D341Med (cell line): ENCODE measurements around the gene PRXL2B.
"Not testable (repeated sequence)": the region's sequence is repeated elsewhere in the genome, so short reads cannot be mapped to it uniquely, and the experiment has no call there.

Experiments used
- DNase-seq: peaks from one replicate; pipeline ENCODE4 v3.0.0; 2012; ENCODE audit warnings: low spot score

The PRXL2B gene

GRCh38 chr1:2551544-2551943, 35.0 kb upstream of the PRXL2B start:
- not testable (repeated sequence) for DNase-seq

DNA sequence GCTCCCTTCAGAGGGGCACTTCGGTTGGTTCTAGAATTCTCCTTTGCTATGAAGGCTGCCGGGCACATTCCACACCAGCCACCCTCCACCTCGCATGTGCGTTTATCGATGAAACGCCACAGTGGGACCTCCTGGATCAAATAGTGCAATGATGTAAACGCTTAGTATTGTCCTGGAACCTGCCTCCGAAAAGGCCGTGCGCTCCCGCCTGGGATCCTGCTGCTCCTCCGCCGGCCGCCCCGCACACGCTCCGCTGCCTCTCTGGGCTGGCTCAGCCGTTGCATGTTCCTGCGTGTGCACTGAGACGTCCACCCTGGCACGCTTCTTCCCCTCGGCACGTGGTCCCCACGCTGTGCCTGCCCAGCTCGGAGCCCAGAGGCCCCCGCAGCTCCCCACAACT, 34.4 kb upstream of the PRXL2B start:
- DNase-seq: no peak

DNA sequence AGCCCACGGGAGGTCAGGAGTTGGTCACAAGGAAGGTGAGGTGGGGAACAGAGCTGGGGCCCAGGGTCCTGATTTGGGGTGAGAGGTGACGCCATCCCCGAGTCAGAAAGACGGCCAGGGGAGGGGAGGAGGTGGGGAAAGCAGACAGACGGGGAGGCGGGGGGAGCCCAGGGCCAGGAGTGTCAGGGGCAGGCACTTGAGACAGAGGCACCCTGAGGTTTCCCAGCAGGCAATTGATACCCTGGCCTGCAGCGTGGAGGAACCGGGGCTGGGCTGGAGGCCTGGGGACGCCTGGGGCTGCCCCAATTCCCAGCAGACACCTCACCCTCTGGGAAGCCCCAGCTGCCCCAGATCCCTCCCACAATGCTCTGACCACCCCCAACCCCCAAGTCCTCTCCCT, 33.5 kb upstream of the PRXL2B start:
- DNase-seq: not testable (repeated sequence)

DNA sequence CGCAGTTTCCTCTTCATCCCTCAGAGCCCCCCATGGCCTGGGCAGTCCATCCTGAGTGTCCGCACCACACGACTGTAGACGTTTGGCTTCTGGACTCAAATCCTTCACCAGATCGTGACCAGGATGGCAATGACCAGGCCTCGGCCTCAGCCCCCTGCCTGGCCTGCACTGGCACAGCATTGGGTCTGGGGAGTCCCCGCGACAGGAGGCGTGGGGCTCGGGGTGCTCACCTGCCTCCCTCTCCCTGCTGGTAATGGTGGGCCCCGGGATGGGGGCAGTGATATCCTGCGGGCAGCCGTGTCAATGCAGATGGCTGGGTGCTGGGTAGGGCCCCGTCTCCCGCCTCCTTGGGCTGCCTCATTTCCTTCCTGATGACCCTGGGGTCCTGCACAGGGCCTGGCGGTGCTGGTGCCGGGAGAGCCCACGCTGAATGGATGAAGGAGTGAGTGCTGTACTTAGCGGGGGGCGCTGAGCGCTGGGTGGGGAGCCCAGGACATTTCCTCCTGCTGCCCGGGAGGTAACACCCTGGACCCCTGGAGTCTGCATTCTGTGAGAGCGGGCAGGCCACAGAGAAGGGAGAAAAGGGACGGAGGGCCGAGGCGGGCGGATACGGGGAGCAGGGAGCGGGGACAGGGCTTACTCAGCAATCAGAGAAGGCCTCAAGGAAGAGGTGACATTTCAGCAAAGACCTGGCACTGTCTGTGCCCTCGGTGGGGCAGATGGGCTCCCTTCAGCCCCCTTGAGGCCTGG, 32.5 kb upstream of the PRXL2B start:
- no peak for DNase-seq

- DNase-seq: peak; percentile 77
Measured at GRCh38 chr1:2554621-2555387, 31.8 kb upstream of the PRXL2B start.

DNA sequence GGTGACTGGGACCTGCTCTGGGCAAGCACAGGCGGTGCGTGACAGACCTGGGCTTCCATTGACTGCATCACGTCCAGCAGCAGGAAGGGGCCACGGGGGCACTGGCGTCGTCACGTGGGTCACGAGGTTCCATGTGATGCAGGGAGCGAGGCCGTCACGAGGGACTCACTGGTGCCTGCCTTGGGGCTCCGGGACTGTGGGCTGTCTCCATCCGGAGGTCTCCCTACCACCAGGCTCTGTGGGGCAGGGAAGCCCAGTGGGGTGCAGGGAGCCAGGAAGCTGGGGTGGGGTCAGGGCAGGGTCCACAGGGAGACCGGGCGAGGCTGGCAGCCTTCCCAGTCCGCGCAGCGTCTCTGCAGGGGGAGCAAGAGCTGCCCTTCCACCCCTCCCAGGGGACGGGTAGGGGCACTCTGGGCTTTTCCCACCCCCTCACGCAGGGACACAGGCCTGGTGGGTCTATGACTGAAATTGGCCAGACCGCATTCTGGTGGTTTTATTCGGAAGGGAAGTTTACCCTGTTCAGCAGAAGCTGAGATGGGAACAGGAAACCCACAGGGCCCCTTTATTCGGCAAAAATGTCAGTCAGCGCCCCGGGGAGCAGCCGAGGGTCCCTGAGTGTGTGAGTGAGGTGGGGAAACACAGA, 30.8 kb upstream of the PRXL2B start:
- DNase-seq: no peak

- DNase-seq: no peak
Measured at GRCh38 chr1:2556277-2556677, 30.3 kb upstream of the PRXL2B start, which contains the start of gene TNFRSF14. TSS of gene TNFRSF14 (plus strand) at chr1:2556371. CDS start at chr1:2556665, 294 bp downstream.

- DNase-seq: no peak
Measured at GRCh38 chr1:2556678-2557481, 29.7 kb upstream of the PRXL2B start.

DNA sequence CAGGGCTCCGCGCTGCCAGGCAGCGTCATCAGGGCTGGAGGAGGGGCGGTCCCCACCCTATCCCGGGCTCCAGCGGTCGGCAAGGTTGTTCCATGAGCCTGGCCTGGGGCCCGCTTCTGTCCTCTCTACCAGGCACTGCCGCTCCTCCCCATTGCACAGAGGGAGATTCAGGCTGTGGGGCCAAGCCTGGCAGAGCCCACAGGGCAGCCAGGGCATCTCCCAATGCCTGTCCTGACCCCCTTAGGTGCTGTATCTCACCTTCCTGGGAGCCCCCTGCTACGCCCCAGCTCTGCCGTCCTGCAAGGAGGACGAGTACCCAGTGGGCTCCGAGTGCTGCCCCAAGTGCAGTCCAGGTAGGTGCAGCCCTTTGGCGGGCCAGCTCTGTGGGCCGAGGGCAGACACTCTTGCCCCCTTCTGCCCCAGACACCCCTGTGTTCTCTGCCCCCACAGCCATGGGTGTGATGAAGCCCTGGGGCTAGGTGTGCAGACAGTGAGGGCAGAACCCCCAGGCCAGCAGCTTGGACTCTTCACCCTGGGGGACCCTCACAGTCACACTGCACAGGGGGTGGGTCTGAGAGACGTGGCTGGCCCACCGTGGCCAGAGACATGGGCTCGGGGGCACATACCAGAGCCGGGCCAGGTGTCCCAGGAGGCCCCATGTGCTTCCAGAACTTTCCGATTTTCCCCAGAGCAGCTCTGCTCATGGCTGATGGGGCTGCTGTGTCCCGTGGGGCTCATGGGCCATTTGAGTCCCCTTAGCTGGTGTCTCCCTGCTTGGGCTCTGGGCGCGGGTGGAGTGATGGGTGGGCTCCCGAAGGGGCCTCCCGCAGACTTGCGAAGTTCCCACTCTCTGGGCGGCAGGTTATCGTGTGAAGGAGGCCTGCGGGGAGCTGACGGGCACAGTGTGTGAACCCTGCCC, 28.8 kb upstream of the PRXL2B start:
- DNase-seq: no peak

- DNase-seq: no peak
Measured at GRCh38 chr1:2558420-2558819, 28.2 kb upstream of the PRXL2B start.

- DNase-seq: no peak
Measured at GRCh38 chr1:2558861-2559260, 27.7 kb upstream of the PRXL2B start.

DNA sequence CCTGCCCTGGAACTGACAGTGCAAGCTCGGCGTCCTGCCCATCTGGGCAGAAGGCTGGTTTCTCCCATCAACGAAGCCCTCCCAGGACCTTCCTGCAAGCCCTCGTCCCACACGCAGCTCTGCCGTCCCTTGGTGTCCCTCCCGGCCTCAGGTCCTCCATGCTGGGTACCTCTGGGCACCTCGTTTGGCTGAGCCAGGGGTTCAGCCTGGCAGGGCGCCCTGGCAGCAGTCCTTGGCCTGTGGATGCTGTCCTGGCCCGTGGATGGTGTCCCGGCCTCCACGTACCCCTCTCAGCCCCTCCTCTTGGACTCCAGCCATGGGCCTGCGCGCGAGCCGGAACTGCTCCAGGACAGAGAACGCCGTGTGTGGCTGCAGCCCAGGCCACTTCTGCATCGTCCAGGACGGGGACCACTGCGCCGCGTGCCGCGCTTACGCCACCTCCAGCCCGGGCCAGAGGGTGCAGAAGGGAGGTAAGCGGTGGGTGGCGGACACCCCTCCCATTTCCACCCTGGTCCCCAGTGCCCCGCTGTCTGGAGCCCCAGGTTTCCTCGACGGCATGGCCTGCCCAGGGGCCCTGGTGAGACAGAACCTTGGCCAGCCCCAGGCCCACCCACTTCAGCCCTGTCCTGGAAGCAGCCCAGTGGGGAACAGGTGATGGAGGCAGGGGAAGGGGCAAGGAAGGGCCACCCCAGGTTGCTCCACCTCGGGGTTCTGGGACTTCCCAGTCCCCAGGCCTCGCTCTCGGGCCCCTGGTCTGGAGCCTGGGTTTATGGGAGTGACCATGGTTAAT, 26.9 kb upstream of the PRXL2B start:
- DNase-seq: peak; percentile 26

DNA sequence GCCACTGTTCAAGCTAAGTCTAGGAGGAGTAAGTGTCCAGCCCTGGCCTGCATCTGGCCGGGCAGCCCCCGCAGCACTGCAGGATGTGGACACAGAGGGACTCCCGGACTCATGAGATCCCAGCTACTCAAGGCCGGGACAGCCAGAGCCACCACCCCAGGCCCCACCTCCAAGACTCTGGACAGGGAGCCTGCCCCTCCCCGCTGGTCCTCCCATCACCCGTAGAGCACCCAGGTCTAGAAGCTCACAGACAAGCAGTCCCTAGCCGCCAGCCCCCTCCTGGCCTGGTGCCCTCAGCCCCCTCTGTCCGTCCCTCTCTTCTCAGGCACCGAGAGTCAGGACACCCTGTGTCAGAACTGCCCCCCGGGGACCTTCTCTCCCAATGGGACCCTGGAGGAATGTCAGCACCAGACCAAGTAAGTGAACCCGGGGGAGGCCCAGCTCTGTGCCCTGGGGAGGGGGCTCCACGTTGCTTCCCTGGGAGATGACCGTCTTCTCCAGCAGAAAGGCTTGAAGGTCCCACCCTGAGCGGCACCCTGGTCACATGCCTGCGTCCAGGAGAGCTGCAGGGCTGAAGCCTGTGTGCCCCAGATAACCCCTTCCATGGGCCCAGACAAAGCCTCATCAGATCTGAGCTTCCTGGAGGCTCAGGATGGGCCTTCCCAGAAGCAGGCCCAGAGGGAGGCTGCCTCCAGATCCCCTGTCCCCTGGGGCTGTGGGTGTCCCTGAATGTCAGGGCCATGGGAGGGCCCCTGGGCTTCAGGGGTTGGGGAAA, 26.1 kb upstream of the PRXL2B start:
- peak; percentile 25 for DNase-seq

DNA sequence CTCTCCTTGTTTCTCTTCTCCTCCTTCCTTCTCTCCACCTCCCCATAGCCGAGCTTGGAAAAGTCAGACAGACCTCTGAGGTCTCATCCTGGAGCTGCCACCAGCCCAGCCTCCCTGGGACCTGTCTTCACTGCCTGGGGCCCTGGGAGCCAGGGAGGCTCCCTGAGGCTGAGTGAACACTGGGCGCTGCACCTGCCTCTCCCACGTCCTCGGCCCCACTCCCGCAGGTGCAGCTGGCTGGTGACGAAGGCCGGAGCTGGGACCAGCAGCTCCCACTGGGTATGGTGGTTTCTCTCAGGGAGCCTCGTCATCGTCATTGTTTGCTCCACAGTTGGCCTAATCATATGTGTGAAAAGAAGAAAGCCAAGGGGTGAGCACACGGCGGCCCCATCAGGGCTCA, 25.1 kb upstream of the PRXL2B start:
- no peak for DNase-seq

DNA sequence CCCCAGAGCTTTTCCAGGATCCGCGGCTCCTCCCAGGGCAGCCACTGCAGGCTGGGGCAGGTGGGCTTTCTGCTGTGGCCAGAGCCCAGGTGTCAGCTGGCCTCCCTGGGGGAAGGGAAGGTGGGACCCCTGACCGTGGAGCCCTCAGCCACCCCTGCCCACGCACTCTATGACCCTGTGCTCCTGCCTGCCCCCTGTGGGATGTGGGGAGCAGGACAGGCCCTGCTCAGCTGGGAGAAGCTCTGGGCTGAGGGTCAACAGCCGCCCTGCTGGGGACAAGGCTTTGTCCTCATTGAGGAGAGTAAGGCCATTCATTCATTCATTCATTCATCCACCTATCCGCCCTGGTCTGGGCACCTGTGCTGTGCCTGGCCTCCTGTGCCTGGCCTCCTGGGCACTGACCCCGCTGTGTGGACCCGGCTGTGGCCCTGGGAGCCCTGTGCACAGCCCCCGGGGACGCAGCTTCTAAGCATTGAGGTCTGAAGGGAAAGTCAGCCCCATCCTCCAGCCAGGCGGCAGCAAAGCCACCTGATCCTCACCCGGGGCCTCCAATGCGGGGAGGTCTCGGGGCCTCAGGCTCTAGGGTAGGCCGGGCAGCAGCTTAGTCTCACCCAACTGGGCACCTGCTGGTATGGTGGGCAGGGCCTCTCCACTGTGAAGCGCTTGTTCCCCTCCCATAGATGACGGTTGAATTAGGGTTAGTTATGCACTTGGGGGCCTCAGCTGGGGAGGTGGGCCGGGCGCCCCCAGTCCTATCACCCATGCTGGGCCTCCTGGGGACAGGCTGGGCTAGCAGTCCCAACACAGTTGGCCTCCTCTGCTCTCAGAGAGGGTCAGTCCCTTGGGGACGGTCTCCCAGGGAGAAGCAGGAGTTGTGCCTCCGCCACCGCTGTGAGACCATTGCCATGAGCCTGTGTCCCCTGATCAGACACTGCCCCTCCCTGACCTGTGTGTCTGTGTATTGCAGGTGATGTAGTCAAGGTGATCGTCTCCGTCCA, 24.4 kb upstream of the PRXL2B start:
- DNase-seq: peak; percentile 29

- peak; percentile 26 for DNase-seq
Measured at GRCh38 chr1:2563205-2563604, 23.4 kb upstream of the PRXL2B start.

DNA sequence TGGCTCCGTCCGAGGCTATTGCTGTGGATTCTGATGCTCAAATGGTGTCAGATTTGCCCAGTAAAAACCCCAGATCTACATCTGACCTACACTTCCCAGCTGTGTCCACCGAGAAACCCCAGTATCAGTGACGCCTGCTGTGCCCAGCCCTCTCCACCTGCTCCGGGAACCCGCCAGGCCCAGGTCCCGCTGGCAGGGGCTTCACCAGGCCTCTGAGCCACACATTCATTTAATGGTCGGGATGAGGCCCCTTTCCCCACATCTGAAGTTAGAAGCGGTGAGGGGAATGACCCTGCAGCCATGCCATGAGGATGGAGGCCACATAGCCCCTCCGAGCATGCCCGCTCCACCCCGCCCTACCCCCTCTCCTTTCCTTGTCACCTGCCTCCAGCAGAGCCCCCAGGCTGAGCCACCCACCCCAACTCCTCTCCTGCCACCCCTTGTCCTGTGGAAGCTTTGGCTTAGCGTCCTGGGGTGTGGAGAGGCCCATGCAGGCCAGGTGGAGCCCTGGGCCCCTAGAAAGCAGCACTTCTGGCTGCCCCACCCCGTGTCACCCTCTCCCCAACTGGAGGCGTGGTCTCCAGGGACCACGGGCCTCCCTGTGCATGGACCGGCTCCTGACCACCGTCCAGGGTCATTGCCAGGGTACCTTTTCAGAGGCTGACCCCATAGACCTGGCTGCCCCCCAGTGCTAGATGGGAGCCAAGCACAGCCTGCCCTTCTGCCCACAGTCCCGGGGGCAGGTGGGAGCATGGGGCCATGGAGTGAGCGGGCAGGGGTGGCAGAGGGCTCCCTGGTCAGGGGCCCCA, 22.4 kb upstream of the PRXL2B start:
- no peak for DNase-seq
